ENCODE data around the gene GNAL.
"Not testable (repeated sequence)": the region's sequence is repeated elsewhere in the genome, so short reads cannot be mapped to it uniquely, and the experiment has no call there.

Gene GNAL

DNA sequence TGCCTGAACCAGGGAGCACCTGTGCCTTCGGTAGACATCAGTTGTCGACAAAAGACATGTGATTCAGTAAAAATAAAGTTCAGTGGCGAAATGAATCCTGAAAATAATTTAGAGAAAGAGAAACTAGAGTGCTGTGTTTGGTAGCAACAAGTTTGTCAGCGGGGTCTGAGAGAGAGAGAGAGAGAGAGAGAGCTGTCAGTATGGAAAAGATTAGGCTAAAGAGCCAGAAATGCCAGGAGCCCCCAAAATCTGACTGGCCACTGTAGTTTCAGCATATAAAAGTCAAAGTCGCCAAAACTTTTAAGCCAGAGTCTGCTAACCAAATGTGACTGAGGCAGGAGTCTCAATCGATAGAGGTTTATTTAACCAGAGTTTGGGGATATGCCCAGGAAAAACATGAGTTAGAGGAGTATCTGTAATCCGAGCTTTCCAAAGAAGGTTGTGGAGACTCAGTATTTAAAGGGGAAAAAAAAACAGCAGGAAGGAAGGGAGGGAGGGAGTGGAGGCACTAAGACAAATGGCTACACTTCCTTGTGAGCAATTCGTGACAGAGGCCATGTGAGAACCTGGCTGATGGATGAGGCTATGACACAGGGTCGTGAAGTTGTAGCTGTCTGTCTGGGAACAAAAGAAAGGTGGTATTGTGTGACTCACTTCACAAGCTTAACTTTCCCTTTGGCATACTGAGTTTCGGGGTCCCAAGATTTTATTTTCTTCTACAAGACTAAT lies 20.5 kb upstream of the GNAL start:
- in situ Hi-C loops (cut with HindIII; ENCODE audit: low sequenced_read_pairs): no loop called here

- in situ Hi-C loops (cut with HindIII; ENCODE audit: low sequenced_read_pairs): no loop called here
Observed at GRCh38 chr18:11669271-11669947, 19.7 kb upstream of the GNAL start.

GRCh38 chr18:11669948-11670275 lies 19.2 kb upstream of the GNAL start:
- in situ Hi-C loops (cut with HindIII; ENCODE audit: low sequenced_read_pairs): no loop called here

GRCh38 chr18:11671156-11671555 lies 17.9 kb upstream of the GNAL start:
- in situ Hi-C loops (cut with HindIII; ENCODE audit: low sequenced_read_pairs): no loop called here

GRCh38 chr18:11672198-11672597 lies 16.9 kb upstream of the GNAL start:
- in situ Hi-C loops (cut with HindIII; ENCODE audit: low sequenced_read_pairs): no loop called here

- in situ Hi-C loops (cut with HindIII; ENCODE audit: low sequenced_read_pairs): no loop called here
Observed at GRCh38 chr18:11672846-11673454, 16.1 kb upstream of the GNAL start.

GRCh38 chr18:11673560-11673959 lies 15.5 kb upstream of the GNAL start:
- in situ Hi-C loops (cut with HindIII; ENCODE audit: low sequenced_read_pairs): no loop called here

DNA sequence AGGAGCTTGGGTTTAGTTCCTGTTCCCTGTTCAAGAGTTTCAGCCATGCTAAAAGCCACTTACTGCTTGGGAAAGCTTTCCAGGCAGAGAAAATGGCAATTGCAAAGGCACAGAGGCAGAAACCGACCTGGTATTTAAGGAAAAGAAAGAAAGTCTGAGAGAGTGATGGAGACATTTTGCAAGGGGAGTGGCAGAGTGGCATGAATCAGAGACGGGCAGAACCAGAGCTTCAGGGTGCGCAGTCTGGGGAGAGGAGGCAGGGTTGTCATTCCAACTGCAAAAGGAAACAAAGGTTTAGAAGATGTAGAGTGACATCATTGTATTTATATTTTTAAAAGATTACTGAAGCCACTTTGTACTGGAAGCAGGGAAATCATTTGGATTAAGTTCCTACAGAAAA lies 14.9 kb upstream of the GNAL start:
- in situ Hi-C loops (cut with HindIII; ENCODE audit: low sequenced_read_pairs): no loop called here

GRCh38 chr18:11676386-11676785 lies 12.7 kb upstream of the GNAL start:
- in situ Hi-C loops (cut with HindIII; ENCODE audit: low sequenced_read_pairs): no loop called here

GRCh38 chr18:11676867-11677266 lies 12.2 kb upstream of the GNAL start:
- in situ Hi-C loops (cut with HindIII; ENCODE audit: low sequenced_read_pairs): no loop called here

GRCh38 chr18:11678211-11678610 lies 10.9 kb upstream of the GNAL start:
- in situ Hi-C loops (cut with HindIII; ENCODE audit: low sequenced_read_pairs): no loop called here

GRCh38 chr18:11689669-11690565 lies 853 bp downstream of the GNAL start:
- in situ Hi-C loops (cut with HindIII; ENCODE audit: low sequenced_read_pairs): no loop called here

DNA sequence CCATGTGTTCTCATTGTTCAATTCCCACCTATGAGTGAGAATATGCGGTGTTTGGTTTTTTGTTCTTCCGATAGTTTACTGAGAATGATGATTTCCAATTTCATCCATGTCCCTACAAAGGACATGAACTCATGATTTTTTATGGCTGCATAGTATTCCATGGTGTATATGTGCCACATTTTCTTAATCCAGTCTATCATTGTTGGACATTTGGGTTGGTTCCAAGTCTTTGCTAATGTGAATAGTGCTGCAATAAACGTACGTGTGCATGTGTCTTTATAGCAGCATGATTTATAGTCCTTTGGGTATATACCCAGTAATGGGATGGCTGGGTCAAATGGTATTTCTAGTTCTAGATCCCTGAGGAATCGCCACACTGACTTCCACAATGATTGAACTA lies 1.6 kb downstream of the GNAL start:
- in situ Hi-C loops (cut with HindIII; ENCODE audit: low sequenced_read_pairs): not testable (repeated sequence)

GRCh38 chr18:11695736-11696135 lies 6.7 kb downstream of the GNAL start:
- in situ Hi-C loops (cut with HindIII; ENCODE audit: low sequenced_read_pairs): no loop called here

DNA sequence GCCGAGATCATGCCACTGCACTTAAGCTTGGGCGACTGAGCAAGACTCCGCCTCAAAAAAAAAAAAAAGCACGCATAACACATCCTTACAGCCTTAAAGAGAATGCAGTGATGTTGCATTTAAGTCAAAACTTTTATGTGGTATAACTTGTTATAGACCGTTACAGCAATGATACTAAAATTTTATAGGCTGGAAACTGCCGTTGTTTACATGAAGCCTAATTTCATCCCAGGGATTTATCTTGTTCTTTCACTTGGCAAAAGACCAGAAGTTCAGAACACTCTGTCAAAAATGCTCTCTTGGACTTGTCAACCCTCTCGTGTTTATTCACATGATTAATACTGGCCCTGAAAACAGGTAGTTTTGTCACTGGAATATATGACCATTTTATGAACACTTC lies 7.4 kb downstream of the GNAL start:
- in situ Hi-C loops (cut with HindIII; ENCODE audit: low sequenced_read_pairs): no loop called here

- in situ Hi-C loops (cut with HindIII; ENCODE audit: low sequenced_read_pairs): no loop called here
Observed at GRCh38 chr18:11700876-11701275, 11.8 kb downstream of the GNAL start.

DNA sequence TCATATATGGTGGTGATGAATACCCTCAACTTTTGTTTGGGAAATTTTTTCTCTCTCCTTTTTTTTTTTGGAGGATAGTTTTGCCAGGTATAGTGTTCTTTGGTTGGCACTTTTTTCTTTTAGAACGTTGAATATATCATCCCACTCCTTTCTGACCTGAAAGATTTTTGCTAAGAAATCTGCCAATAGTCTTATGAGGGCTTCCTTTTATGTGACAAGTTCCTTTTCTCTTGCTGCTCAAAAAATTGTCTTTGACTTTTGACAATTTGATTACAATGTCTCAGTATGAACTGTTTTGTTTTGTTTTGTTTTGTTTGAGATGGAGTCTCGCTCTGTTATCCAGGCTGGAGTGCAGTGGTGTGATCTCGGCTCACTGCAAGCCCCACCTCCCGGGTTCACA lies 21.5 kb downstream of the GNAL start:
- in situ Hi-C loops (cut with HindIII; ENCODE audit: low sequenced_read_pairs): no loop called here

DNA sequence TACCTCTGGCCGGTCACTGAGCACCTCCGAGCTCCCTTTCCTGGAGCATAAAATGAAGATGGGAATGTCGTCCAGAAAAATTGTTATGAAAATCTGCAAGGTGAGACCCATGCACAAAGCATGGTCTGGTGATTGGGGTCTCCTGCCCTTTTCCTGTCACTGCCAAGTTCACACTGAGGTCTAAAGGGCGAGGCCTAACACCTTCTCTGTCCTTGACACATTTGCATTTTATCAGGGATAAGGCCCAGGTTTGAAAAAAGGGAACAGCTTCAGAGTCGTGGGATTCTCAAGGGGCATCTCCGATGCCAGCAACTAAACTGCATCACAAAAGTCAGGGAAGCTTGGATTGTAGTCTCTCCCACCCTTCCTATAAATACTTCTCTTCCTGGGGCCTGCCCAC lies 24.7 kb downstream of the GNAL start:
- in situ Hi-C loops (cut with HindIII; ENCODE audit: low sequenced_read_pairs): no loop called here

- in situ Hi-C loops (cut with HindIII; ENCODE audit: low sequenced_read_pairs): no loop called here
Observed at GRCh38 chr18:11714244-11714918, 25.3 kb downstream of the GNAL start.

DNA sequence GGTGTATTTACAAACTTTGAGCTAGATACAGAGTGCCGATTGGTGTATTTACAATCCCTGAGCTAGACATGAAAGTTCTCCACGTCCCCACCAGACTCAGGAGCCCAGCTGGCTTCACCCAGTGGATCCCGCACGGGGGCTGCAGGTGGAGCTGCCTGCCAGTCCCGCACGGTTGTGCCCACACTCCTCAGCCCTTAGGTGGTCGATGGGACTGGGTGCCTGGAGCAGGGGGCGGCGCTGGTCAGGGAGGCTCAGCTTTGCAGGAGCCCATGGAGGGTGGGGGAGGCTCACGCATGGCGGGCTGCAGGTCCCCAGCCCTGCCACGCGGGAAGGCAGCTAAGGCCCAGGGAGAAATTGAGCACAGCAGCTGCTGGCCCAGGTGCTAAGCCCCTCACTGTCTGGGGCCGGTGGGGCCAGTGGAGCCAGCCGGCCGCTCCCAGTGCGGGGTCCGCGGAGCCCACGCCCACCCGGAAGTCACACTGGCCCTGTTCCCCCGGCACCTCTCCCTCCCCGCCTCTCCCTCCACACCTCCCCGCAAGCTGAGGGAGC lies 27.8 kb downstream of the GNAL start:
- in situ Hi-C loops (cut with HindIII; ENCODE audit: low sequenced_read_pairs): not testable (repeated sequence)

DNA sequence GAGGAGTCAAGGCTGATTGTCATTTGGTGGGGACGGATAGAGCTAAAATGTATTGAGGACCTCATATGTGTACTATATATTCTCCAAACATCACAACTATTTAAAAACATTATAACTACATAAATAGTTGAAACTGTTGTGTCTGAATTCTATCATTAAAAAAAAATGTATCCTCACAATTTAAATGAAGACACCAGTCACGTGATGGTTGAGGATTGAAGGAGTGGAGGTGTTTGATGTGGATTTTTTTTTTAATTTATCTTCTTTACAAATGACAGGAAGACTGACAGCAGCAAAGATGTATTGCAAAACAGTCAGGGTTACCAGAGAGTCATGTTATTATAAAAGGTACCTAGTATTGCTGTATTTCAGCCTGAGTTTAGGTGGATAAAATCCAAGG lies 30.0 kb downstream of the GNAL start:
- in situ Hi-C loops (cut with HindIII; ENCODE audit: low sequenced_read_pairs): no loop called here

All from DLD1 (cell line).